ENCODE measurements around the gene BBC3. TPM values are rescaled to one million over a fixed set of nuclear protein-coding genes. Genes with fewer than 3 reads are reported as not detected.

BBC3 gene
- total RNA-seq, 1 donor from 2014 or later, result 19.1 TPM

GRCh38 chr19:47215581-47215980 is 15.4 kb downstream of the BBC3 start:
- no peak for TF ChIP-seq CTCF (IDR thresholded peaks at IDR 0.05; ENCODE audit: unreplicated experiment)
- DNase-seq (ENCODE audit: low spot score in 2 of 2, unreplicated experiment in 2 of 2), result no peak
- no peaks in the 10 kb centered on the region for H3K27me3 Mint-ChIP-seq (ENCODE audit: low read depth)
- peaks cover 8% of the 10 kb centered on the region for H3K36me3 Mint-ChIP-seq
- H3K9me3 Mint-ChIP-seq, result no peaks in the 10 kb centered on the region
- no peak overlapping the region for H3K4me3 Mint-ChIP-seq
- peaks cover 3% of the 10 kb centered on the region for H3K4me1 Mint-ChIP-seq
- no peak overlapping the region for H3K27ac Mint-ChIP-seq

- peaks cover 29% of the 10 kb centered on the region for H3K36me3 Mint-ChIP-seq
- H3K4me3 Mint-ChIP-seq, result no peak overlapping the region
- H3K9me3 Mint-ChIP-seq, result no peaks in the 10 kb centered on the region
- peak; percentile 95 for TF ChIP-seq CTCF (IDR thresholded peaks at IDR 0.05; ENCODE audit: unreplicated experiment)
- H3K27me3 Mint-ChIP-seq (ENCODE audit: low read depth), result no peaks in the 10 kb centered on the region
- H3K27ac Mint-ChIP-seq, result peak overlapping the region; percentile 92
- DNase-seq (ENCODE audit: low spot score in 2 of 2, unreplicated experiment in 2 of 2), result peak in 1 of 2 experiments; percentile 81
- H3K4me1 Mint-ChIP-seq, result peaks cover 5% of the 10 kb centered on the region
Measured at GRCh38 chr19:47210689-47211316, 20.2 kb downstream of the BBC3 start.

GRCh38 chr19:47210180-47210490 is 20.9 kb downstream of the BBC3 start:
- peaks cover 5% of the 10 kb centered on the region for H3K4me1 Mint-ChIP-seq
- H3K9me3 Mint-ChIP-seq, result no peaks in the 10 kb centered on the region
- no peak overlapping the region for H3K4me3 Mint-ChIP-seq
- peak overlapping the region; percentile 53 for H3K27ac Mint-ChIP-seq
- no peaks in the 10 kb centered on the region for H3K27me3 Mint-ChIP-seq (ENCODE audit: low read depth)
- no peak for DNase-seq (ENCODE audit: low spot score in 2 of 2, unreplicated experiment in 2 of 2)
- peaks cover 30% of the 10 kb centered on the region for H3K36me3 Mint-ChIP-seq
- no peak for TF ChIP-seq CTCF (IDR thresholded peaks at IDR 0.05; ENCODE audit: unreplicated experiment)

GRCh38 chr19:47209319-47210179 is 21.4 kb downstream of the BBC3 start:
- TF ChIP-seq CTCF (IDR thresholded peaks at IDR 0.05; ENCODE audit: unreplicated experiment), result no peak
- Mint-ChIP-seq H3K36me3 (peaks cover 35% of the 10 kb centered on the region), H3K27ac (peak overlapping the region; percentile 71), H3K9me3 (no peaks in the 10 kb centered on the region), H3K4me3 (no peak overlapping the region), H3K27me3 (ENCODE audit: low read depth) (no peaks in the 10 kb centered on the region), H3K4me1 (peaks cover 5% of the 10 kb centered on the region)
- no peak for DNase-seq (ENCODE audit: low spot score in 2 of 2, unreplicated experiment in 2 of 2)

GRCh38 chr19:47203254-47203653 is 27.7 kb downstream of the BBC3 start:
- H3K27me3 Mint-ChIP-seq (ENCODE audit: low read depth), result no peaks in the 10 kb centered on the region
- no peak overlapping the region for H3K4me3 Mint-ChIP-seq
- peaks cover 3% of the 10 kb centered on the region for H3K4me1 Mint-ChIP-seq
- no peak for TF ChIP-seq CTCF (IDR thresholded peaks at IDR 0.05; ENCODE audit: unreplicated experiment)
- H3K27ac Mint-ChIP-seq, result peak overlapping the region; percentile 84
- DNase-seq (ENCODE audit: low spot score in 2 of 2, unreplicated experiment in 2 of 2), result no peak
- no peaks in the 10 kb centered on the region for H3K9me3 Mint-ChIP-seq
- peaks cover 26% of the 10 kb centered on the region for H3K36me3 Mint-ChIP-seq

Data from mesothelial cell of epicardium (in vitro differentiated cells).